Measurements from ENCODE around the gene B3GALT4.
"Not testable (repeated sequence)": the region's sequence is repeated elsewhere in the genome, so short reads cannot be mapped to it uniquely, and the experiment has no call there.

B3GALT4 gene

GRCh38 chr6:33276864-33277662, at the start of gene B3GALT4:
TSS of gene B3GALT4 (plus strand) at chr6:33277123. CDS start at chr6:33277420, 297 bp downstream.
- DNase-seq = peak; percentile 84

GRCh38 chr6:33235221-33235634, 41.7 kb upstream of the B3GALT4 start:
- DNase-seq = no peak

DNA sequence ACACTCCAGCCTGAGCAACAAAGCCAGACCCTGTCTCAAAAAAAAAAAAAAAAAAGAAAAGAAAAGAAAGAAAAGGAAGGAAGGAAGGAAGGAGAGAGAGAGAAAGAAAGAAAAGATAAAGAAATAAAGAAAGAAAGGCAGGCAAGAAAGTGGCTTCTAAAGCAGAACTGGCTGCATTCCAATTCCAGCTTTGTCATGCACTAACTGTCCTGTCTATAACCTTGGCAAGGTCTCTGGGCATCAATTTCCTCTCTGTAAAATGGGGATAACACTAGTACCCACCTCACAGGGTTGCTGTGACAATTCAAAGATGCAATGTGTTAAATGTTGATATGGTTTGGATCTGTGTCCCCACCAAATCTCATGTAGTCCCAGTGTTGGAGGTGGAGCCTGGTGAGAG, 40.6 kb upstream of the B3GALT4 start:
- no peak for DNase-seq

- DNase-seq = no peak
Measured at GRCh38 chr6:33236852-33237251, 40.1 kb upstream of the B3GALT4 start.

- DNase-seq = no peak
Measured at GRCh38 chr6:33237741-33238140, 39.2 kb upstream of the B3GALT4 start.

DNA sequence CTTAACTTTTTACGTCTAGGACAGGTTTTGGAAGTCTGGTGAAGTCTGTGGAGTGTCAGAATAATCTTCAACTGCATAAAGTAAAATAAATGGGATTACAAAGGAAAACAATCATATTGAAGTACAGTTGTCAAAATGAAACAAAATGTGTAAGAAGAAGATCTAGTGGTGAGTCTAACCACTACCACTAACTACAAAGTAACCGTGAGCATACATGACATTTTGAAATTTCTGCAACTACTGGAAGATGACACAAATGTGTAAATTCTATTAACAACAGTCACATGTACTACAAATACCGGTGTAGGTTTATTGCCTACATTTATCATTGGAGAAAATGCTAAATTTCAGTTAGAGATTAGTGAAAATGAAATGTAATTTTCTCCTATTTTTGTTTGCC, 35.0 kb upstream of the B3GALT4 start:
- no peak for DNase-seq

GRCh38 chr6:33243476-33243875, 33.4 kb upstream of the B3GALT4 start:
- DNase-seq = no peak

GRCh38 chr6:33247977-33248642, 28.8 kb upstream of the B3GALT4 start:
- peak; percentile 90 for DNase-seq

GRCh38 chr6:33248643-33248931, 28.3 kb upstream of the B3GALT4 start:
- no peak for DNase-seq

GRCh38 chr6:33248932-33249731, 27.8 kb upstream of the B3GALT4 start:
- DNase-seq = peak; percentile 97

- DNase-seq = no peak
Measured at GRCh38 chr6:33249732-33250630, 26.9 kb upstream of the B3GALT4 start.

GRCh38 chr6:33250731-33251130, 26.2 kb upstream of the B3GALT4 start:
- no peak for DNase-seq

- no peak for DNase-seq
Measured at GRCh38 chr6:33251395-33252012, 25.4 kb upstream of the B3GALT4 start.

DNA sequence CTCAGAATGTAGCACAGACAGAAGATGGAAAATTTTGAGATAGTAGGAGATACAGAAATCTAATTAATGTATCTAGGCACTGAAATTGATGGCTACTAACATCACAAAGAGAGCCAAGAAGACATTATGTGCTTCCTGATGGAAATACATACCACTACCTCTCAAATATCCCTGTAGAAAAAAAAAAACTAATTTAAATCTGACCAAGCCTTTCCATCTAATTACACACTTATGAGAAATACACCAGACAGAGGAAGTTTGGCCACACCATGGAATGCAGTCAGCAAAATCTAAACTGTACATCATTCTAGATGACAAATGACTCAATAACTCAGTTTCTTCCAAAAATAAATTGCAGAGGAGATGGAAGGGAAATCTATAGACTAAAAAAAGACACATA, 24.2 kb upstream of the B3GALT4 start:
- DNase-seq = no peak

DNA sequence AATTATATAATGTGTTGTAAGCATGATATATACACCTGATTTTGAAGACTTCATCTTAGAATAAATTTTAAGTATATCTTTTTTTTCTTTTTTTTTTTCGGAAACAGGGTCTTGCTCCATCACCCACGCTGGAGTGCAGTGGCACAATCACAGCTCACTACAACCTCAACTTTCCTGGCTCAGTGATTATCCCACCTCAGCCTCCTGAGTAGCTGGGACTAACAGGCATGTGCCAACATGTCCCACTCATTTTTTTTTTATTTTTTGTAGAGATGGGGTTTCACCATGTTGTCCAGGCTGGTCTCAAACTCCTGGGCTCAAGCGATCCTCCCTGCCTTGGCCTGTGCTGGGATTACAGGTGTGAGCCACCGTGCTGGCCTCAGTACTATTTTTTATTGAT, 22.3 kb upstream of the B3GALT4 start:
- DNase-seq = no peak

DNA sequence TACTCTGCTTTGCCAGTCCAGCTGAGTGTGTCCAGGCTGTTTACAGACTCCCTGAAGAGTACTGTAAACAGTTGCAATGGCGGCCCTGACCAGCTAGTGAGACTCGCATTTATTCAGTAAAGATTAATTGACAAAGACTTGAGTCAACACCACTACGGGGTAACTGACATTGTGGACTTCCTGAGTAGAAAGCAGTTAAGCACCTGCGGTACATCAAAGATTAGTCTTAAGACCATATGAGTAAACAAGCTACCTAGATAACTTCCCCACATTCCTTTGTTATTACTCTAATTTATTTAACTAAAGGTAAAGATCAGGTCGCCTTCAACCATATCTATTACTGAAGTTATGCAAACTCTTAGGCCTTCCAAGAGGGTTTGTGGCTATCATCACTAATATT, 17.9 kb upstream of the B3GALT4 start:
- no peak for DNase-seq

DNA sequence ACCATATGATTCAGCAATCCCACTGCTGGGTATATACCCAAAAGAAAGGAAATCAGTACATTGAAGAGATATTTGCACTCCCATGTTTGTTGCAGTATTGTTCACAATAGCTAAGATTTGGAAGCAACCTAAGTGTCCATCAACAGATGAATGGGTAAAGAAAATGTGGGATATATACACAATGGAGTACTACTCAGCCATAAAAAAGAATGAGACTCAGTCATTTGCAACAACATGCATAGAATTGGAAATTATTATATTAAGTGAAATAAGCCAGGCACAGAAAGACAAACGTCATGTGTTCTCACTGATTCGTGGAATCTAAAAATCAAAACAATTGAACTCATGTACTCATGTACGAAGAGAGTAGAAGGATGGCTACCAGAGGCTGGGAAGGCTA, 14.4 kb upstream of the B3GALT4 start:
- DNase-seq = not testable (repeated sequence)

- DNase-seq = no peak
Measured at GRCh38 chr6:33264015-33264414, 12.9 kb upstream of the B3GALT4 start.

DNA sequence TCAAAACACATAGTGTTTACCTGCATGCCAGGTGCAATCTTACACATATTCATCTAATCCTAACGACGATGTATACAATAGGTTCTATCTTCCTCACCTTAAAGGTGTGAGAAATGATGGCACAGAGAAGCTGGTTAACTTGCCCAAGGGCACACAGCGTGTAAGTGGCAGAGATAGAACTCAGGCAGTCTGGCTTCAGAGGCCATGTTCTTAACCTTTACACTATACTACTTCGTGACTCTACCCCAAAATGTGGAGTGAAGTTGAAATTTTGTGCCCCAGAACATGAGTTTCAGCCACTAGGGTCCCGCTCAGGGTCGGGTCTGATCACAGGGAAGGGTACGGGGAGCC, 5.8 kb upstream of the B3GALT4 start:
- DNase-seq = no peak

- peak; percentile 96 for DNase-seq
Measured at GRCh38 chr6:33271468-33272274, 5.3 kb upstream of the B3GALT4 start, which contains the start of the genes RPS18 and VPS52. TSS of gene RPS18 (plus strand) at chr6:33272075. CDS start at chr6:33272120, 45 bp downstream. TSS of gene VPS52 (minus strand) at chr6:33271876. CDS start at chr6:33271675, 201 bp downstream.
